ENCODE results near the gene PECR.
"Not testable (repeated sequence)": the region's sequence is repeated elsewhere in the genome, so short reads cannot be mapped to it uniquely, and the experiment has no call there.

PECR gene

DNA sequence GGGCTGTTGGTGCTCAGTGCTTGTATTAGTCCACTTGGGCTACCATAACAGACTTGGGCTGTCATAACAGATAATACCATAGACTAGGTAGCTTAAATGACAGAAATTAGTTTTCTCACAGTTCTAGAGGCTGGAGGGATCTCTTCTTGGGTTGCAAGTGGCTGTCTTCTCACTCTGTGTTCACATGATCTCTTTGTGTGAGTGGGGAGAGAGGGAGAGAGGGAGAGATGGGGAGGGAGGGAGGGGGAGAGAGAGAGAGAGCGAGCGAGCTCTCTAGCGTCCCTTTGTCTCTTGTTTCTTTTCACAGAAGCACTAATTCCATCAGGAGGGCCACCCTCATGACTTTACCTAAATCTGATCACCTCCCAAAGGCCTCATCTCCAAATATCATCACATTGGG is 23.1 kb upstream of the PECR start:
- no peak for DNase-seq (ENCODE audit: low read depth)

DNA sequence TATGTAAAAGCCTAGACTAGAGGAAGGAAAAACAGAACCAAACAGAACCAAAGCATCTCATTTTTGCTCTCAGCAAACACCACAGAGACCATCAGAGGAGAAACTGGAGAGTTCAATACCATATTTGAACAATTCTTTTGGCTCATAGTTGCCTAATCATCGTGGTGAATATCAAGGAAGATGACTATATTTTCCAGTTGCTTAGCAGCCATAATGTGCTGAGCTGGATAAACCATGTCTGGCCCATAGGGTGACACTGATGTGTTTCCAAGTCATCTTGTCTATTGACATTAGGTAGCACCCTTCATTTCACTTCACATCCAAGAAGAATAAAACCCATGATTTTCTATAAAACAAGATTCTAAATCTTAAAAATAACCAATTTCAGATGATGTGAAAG is 21.6 kb upstream of the PECR start:
- no peak for DNase-seq (ENCODE audit: low read depth)

DNA sequence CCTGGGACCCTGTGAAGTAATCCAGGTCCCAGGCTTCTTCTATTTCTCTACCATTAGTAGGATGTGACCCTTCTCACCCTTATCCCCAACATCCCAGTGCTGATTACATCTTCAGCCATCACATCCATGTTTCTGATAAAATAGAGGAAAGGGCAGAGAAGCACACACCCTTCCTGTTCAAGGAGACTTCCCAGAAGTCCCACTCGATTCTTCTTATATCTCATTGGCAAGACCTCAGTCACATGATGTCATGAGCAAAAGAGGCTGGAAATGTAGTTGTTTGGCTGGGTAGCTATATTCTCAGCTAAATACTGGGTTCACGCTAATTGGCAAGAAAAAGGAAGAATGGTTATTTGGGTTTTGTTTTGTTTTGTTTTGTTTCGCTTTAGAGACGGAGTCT is 19.5 kb upstream of the PECR start:
- DNase-seq (ENCODE audit: low read depth), result no peak

DNA sequence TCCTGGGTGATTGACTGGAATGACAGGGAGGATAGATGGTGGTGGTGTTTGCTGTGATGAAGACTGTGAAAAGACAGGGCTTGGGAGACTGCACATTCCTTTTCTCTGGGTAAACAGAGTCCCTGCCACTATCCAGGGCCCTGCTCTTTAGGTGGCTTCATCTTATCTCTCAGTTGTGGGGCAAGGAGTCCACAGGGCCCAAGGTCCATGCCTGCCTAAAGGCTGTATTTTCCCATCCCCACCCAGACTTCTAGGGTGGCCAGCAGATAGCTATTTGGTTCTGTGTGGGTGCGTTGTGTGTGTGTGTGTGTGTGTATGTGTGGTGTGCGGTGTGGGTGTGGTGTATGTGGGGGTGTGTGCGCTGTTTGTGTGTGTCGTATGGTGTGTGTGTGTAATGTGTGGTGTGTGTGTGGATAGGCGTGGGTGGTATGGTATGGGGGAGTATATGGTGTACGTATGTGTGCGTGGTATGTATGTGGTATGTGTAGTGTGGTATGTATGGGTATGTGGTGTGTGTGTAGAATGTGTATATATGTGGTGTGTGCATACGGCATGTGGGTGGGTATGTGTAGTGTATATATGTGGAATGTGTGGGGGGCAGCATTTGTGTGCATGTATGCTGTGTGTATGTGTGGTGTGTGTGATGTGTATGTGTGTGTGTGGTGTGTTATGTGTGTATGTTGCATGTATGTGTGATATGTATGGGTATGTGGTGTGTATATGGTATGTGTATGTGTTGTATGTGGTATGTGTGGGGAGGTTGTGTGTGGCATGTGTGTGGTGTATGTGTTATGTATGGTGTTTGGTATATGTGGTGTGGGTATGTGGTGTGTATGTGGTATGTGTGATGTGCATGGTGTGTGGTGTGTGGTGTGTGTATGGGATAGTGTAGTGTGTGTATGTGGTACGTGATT is 17.1 kb upstream of the PECR start:
- no peak for DNase-seq (ENCODE audit: low read depth)

DNA sequence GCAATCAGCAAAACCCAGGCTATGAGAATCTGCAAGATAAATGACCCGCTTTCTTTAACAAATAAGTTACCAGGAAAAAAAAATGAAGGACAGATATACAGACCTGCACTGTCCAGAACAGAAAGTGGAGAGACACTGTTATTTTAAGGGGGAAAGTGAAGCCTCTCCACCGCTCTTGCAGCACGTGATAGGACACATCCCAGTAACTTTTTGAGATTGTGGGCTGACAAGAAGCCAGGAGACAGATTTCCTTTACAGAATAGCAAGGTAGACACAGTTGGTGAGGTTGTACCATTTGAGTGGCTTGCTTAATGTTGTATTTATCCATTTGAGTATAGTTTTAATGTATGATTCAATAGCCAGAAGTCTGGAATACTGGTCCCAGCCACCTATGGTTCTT is 13.1 kb upstream of the PECR start:
- no peak for DNase-seq (ENCODE audit: low read depth)

DNA sequence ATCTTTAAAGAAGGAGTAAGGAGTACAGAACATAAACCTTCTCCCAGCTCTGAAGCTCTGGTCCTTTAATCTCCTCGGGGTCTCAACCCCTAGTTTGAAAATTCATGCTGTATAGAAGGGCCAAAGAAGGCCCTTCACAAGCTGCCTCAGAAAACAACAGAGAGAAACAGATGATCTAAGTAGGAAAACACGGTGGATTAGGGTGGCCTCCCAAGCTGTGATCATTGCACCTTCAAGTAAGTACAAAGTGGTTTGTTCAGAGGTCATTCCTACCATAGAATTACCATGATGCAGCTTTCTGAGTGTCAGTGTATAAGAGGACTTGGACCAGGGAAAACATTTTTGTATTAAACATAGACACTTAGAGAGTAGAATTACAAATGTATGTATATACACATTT is 11.0 kb upstream of the PECR start:
- DNase-seq (ENCODE audit: low read depth), result no peak

DNA sequence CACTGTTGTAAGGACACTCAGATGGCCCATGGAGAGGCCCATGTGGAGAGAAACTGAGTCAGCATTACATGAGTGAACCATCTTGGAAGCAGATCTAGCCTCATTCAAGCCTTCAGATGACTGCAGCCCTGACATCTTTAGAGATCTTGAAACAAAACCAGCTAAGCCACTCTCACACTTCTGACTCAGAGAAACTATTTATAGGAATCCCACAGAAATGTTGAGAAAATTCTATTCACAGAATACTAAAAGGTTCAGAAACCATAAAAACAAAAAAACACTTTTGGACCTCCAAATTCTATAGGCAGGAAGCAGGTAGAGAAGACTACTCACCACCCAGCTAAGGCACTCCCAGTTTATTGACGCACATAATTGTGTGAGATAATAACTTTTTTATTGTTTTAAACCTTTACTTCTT is 8.8 kb upstream of the PECR start:
- no peak for DNase-seq (ENCODE audit: low read depth)

DNA sequence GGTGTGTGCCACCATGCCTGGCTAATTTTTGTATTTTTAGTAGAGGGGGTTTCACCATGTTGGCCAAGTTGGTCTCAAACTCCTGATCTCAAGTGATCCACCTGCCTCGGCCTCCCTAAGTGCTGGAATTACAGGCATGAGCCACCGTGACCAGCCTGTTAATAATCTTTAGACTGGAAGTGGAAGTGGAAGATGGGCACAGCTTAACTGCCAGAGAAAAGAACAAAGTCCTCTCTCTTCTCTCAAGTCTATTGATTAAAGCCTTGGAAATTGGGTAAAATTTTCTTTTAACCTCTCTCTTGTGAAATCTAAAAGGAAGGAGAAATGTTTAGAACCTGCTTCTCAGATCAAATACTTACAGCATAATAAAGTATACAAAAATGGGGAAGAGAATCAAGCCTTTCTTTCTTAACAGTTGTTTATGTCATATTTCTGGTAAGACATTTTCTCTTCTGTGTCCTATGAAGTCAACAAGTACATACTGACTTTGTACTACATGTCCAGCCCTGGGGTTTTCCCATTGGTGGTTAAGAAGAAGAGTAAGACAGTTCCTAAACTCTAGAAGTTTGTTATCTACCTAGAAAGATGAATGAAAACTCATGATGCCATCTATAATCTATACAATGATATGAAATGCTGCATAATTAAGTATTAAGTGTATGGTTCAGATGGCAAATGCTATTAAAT is 4.7 kb upstream of the PECR start:
- no peak for DNase-seq (ENCODE audit: low read depth)

DNA sequence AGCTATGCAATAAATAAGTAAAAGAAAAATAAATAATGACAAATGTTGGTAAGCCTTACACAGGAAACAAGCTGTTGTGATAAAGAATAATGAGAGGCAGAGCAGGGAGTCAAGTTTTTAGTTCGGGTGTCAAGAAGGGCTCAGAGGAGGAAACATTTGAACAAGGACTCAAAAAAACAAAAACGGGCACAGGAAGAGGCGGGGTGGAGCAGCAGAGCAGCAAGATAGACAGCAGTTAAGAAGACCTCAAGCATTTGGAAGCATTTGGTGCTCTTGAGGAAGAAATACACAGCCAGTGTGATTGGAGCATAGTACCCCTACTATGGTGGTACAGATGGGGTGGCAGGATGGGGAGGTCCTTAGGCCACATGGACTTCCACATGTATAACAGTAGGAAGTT is 2.9 kb upstream of the PECR start:
- DNase-seq (ENCODE audit: low read depth), result no peak

DNA sequence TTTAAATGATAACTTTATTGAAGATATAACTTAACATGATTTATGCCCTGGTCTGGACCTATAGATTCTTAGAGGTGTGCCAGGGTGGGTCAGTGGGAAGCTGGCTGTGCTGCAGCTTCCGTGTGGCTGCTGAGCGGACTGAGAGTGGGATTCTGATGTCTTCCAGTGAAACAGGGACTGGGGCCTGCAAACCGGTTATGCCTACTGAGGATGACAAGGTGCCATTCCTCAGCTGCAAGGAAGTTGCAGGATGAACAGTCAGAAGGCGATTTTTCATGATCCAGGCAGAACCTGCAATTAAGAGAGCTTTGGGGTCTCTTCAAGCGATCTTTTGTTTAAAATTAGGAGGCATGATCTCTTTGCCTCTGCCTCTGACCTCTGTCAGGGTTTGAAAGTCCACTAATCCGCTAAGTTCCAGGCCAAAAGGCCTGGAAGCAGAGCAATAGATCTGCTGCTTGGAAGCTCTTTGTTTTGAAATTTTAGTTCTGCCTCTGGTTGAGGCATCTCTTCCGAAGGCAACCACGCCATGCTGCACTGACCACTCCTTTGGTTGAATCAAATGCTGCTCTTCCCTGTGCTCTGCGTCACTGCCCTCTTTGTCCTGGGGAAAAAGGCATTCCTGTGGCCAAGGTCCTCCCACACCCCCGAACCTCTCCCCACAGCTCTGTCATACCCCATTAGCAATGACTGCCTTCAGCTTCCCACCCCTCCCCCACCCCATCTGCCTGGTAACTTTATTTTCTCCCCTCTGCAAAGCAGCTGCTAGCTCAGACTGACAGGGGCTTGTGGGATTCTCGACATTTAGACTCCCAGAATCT is 2.1 kb upstream of the PECR start:
- no peak for DNase-seq (ENCODE audit: low read depth)

DNA sequence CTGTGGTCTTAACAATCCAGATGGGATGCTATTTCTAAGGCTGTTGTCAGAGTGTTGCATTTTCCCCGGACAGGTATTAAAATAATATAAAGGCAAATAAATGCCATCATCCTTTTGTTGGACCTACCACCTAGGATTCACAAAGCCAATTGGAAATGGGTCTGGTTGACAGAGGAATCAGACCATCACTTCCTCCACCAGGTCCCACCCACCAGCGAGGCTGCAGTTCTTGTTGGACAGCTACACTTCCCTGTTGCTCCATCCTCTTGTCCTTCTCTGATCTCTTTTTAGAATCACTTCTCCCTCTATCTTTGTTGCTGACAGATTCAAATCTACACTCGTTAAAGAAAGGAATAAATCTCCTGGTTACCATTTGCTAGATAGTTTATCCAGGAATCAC is 1.2 kb upstream of the PECR start:
- no peak for DNase-seq (ENCODE audit: low read depth)

DNA sequence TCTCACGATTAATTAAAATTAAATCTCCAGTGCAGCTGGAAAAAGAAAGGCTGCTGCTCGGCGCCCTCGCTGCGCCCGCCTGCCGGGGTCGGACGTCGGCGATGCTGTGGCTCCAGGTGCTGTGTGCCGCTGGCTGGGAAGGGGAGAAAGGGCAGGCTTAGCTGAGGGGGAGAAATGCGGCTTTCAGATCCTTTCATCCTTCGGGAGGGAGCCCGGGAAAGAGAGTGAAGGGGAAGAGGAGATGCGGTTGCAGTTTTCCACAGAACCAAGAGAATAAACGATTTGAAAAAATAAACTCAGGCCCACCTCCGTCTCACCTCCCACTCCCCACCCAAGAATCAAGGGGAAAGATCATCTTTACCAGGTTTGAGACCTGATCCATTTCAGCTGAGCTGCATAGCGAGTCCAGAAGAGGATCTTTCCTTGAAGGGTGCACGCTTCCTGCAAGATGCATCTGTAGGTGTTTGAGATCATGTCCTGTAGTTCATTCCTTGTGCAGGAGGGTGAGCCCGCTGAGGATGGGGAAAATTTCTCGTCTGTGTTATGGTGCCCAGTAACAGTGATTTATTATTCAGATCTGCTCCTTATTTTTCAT is 605 bp upstream of the PECR start:
- no peak for DNase-seq (ENCODE audit: low read depth)

DNA sequence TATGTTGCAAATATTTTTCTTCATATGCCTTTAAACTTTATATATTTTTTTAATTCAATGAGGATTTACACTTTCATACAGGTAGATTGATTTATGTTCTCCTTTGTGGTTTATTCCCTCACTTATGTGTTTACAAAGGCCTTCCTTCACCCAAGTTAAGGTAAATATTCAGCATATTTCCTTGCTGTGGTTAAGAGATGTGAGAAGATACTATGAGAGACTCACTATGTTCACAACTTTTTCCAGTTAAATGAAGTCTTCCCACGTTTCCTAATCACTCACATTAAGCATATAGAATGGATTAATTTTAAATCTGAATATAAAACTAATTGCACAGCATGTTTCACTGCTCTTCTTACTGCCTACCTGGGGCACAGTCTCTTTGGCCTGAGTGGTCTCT is 597 bp downstream of the PECR start:
- DNase-seq (ENCODE audit: low read depth), result no peak

DNA sequence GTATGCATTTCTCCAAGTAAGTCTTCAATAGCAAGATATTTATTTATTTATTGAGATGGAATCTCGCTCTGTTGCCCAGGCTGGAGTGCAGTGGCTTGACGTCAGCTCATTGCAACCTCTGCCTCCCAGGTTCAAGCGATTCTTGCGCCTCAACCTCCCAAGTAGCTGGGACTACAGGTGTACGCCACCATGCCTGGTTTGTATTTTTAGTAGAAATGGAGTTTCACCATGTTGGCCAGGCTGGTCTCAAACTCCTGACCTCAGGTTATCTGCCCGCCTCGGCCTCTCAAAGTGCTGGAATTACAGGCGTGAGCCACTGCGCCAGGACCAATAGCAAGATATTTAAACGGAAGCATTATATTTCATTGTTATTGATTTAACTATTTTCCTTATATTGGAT is 1.6 kb downstream of the PECR start:
- not testable (repeated sequence) for DNase-seq (ENCODE audit: low read depth)

DNA sequence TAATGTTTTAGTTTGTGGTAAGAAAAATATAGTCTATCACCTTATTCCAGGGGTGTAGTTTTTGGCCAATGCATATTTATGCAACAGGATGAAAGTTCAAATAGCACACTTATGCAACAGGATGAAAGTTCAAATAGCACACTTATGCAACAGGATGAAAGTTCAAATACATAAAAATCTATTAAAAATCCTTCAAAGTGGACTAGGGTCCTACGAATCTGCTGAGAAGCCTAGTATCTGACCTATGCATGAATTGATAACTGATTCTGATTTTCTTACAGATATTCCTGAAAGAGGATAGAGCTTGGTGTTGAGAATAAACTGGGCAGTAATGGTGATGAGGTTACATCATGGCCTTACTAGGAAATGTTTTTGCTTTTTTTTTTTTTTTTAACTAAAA is 2.8 kb downstream of the PECR start:
- DNase-seq (ENCODE audit: low read depth), result no peak

DNA sequence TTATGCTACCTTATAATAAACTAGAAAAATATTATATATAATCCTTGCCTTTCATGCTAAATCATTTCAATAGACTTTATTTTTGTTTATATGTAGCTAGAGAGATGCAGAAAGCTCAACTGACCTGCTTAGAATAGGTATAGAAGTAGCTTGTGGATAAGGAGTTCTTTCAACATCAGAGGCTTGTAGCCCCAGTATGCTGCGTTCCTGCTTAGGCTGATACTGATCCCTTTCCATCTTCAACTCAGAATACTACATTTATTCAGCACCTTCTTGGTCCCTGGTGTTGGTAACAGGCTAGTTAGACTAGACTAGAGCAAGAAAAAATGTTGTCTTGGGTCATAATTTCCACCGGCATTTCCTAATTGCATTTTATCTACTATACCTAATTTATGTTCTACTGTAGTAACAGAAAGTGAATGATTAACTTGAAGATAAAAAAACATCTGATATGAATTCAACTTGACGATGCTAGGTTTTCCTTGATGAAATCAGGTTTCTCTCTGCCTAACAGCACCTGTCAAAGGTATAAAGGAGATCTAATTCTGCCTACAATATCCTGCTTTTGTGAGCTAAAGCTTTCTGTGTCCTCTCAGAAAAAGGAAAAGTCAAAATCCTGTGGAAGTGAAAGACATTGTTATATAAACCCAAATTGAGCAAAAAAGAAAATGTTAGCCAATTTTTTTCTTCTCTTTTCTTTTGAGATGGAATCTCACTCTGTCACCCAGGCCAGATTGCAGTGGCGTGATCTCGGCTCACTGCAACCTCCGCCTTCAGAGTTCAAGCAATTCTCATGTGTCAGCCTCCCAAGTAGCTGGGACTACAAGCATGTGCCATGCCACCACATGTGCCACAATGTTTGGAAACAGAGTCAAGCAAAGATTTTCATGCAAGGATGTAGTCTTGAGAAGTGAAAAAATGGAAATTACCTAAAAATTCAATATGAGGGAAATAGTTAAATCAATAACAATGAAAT is 5.8 kb downstream of the PECR start:
- DNase-seq (ENCODE audit: low read depth), result no peak

DNA sequence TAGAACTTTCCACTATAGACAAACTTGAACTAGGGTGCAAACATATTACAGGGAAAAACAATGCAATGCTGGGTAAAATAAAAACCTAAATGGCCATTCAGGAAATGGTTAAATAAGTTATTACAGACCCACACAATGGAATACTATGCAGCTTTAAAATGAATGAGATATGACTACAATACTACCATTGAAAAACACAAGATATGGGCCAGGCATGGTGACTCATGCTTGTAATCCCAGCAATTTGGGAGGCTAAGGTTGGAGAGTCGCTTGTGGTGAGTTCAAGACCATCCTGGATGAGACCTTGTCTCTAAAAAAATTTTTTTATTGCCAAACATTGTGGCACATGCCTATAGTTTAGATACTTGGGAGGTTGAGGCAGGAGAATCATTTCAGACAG is 6.8 kb downstream of the PECR start:
- no peak for DNase-seq (ENCODE audit: low read depth)

DNA sequence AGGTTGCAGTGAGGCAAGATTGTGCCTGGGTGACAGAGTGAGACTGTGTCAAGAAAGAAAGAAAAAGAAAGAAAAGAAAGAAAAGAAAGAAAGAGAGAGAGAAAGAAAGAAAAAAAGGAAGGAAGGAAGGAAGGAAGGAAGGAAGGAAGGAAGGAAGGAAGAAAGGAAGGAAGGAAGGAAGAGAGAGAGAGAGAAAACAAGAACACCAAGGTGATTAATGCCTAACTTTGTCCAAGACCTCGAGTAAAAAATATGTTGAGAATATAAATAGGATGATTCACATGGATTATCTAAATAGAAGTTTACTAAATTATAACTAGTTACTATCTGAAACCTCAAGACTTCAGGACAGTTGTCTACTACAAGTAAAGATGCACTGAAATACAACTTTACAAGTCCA is 7.2 kb downstream of the PECR start:
- DNase-seq (ENCODE audit: low read depth), result no peak

DNA sequence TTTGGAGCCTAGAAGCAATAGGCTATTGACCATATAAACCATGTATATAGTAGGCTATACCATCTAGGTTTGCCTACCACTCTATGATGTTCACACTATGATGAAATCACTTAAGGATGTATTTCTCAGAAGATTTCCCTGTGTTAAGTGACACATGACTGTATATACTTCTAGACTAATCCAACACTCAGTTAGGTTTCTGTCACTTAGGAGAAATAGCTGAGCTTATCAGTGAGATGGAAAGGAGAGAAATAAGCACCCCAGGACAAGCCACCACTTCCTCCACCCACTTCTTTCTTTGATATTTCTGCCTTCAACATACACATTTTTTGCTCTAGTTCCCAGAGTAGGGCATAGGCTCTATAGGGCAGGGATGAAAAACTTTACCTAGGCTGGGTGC is 7.8 kb downstream of the PECR start:
- DNase-seq (ENCODE audit: low read depth), result no peak

DNA sequence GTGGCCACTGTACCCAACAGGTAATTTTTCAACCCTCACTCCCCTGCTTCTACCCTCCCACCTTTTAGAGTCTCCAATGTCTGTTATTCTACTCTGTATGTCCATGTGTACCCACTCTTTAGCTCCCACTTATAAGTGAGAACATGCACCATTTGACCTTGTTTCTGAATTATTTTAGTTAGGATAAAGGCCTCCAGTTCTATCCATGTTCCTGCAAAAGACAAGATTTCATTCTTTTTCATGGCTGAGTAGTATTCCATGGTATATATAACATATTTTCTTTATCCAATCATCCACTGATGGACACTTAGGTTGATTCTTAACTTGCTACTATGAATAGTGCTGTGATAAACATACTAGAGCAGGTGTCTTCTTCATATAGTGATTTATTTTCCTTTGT is 9.1 kb downstream of the PECR start:
- DNase-seq (ENCODE audit: low read depth), result no peak

All from stromal cell of bone marrow (primary cell).